Measurements from ENCODE around the gene ITSN1.

Gene ITSN1

DNA sequence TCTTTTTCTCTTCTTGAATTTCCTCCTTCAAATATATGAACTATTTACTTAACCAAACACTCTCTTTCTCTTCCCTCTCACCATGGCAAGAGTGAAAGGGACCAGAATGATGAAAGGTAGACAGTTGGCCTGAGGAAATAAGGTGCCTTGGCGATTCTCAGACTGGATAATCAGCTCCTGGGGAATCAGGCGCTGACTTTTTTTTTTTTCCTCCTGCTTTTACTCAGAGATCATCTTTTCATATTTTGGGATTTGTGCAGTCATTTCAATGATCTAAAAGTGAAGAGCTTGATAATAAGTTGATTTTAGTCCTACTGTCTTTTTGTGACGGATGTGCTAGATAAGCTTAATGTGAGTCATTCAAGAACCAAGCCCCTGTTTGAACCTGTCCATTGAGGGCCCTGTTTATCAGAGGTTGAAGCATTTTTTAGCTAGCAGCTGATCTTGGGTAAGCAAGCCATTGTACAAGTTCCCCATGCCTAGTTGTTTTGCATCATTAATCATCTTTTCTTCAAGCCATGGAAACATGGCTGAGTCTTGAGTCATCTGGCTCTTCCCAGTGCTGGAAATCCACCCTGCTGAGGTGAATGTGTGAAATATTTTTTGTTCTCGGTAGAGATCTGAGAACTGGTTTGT, 40.8 kb downstream of the ITSN1 start:
- Mint-ChIP-seq H3K4me3 (no peak overlapping the region), H3K9me3 (no peaks in the 10 kb centered on the region), H3K4me1 (peaks cover 0 to 2% of the 10 kb centered on the region in 2 donors), H3K27me3 (peaks cover 0 to 10% of the 10 kb centered on the region in 2 donors), H3K27ac (no peak overlapping the region), H3K36me3 (no peaks in the 10 kb centered on the region)
- DNase-seq (no peak), ATAC-seq (replicated peaks) (no peak)

DNA sequence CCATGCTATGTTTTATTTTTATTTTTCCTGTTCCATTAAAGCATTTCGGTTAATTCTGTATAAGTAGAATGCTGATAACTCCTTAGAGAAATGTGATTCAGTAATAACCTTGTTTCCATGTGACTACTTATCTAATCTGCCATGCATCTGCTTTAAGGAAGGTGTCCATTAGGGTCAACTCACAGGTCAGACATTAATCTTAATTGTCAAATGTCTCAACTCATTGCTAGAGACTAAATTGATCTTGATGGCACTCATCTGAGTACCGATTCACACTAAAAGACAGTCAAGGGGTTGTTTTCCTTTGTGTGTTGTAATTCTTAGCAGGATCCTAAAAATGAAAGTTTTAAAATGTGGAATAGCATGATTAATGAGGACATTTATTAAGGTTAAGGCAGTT, 41.8 kb downstream of the ITSN1 start:
- Mint-ChIP-seq H3K27me3 (peaks cover 0 to 10% of the 10 kb centered on the region in 2 donors), H3K4me1 (peaks cover 0 to 2% of the 10 kb centered on the region in 2 donors), H3K9me3 (no peaks in the 10 kb centered on the region), H3K4me3 (no peak overlapping the region), H3K36me3 (no peaks in the 10 kb centered on the region), H3K27ac (no peak overlapping the region)
- ATAC-seq (replicated peaks) (no peak), DNase-seq (no peak)

DNA sequence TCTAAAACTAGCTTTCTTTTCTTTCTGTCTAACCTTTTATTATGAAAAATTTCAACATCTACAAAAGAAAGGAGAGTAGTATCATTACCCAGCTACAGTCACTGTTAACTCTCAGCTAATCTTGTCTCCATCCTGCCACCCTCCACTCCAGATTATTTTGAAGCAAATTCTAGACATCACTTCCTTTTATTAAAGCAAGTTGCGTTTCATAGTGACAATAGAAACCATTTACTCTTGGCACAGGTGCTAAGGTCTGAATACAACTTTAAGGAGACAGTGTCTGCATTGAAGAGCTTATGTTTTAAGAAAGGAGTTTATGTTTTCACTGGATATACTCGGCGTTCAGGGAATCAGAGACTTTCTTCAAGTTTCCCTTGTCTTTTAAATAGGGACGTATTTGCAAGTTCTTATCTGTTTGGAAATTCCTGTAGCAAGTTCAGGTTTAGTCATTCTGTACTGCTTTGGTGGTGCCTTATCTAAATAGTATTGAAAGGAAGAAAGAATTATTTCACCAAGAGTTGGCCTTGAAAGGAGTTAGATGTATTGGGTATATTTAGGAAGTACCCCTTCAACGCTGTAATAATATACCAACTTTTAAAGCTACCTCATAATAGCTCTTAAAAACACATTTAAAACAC, 42.7 kb downstream of the ITSN1 start:
- H3K4me3 Mint-ChIP-seq: no peak overlapping the region
- peaks cover 0 to 2% of the 10 kb centered on the region in 2 donors for H3K4me1 Mint-ChIP-seq
- DNase-seq (no peak), ATAC-seq (replicated peaks) (no peak)
- no peaks in the 10 kb centered on the region for H3K9me3 Mint-ChIP-seq
- H3K27ac Mint-ChIP-seq: no peak overlapping the region
- peaks cover 0 to 10% of the 10 kb centered on the region in 2 donors for H3K27me3 Mint-ChIP-seq
- no peaks in the 10 kb centered on the region for H3K36me3 Mint-ChIP-seq

DNA sequence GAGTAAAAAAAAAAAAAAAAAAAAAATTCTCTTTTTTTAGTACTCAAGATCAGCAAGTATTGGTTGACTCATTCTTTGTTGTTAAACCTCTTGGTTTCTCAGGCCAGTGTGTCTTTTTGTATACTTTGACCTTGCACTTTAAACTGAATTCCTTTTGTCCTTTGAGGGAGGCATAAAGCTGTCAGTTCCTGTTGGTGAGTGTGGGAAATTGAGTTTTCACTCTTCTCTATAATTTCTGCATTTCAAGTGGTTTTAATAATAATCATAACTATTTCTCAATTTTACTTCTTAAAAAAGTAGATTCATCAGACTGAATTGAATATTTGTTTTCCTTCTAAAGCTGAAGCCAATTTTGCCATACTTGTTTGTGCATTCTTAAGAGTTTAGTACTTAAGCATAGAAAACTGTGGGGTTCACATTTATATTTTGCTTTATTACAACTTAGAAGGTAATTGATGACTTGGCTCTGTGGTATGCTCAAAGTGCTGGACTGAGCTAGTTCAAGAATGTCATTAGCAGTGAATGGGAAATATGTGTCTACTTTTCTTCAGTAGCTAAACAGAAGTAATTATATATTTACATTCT, 43.4 kb downstream of the ITSN1 start:
- Mint-ChIP-seq H3K4me3 (no peak overlapping the region), H3K27ac (no peak overlapping the region), H3K9me3 (no peaks in the 10 kb centered on the region), H3K27me3 (peaks cover 0 to 10% of the 10 kb centered on the region in 2 donors), H3K4me1 (peaks cover 0 to 2% of the 10 kb centered on the region in 2 donors), H3K36me3 (no peaks in the 10 kb centered on the region)
- no peak for ATAC-seq (replicated peaks)
- no peak for DNase-seq

DNA sequence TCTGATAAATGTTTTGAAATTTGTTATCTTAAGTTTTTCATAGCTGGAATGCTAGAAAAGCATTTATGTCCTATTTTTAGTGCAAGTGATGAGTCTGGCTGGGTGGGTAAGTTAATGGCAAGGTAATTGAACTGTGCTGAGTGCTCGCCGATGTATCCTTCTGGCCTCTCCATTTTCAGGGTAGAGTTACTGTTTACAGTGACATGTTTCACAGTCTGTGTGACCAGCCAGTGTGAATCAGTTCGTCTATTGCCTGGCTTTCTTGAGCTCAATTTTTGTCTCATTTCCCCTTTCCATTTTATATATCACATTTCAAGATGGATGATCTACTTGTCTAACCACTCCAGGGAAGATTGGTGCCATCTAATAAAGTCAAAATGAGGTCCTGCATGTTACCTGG, 44.1 kb downstream of the ITSN1 start:
- ATAC-seq (replicated peaks) (no peak), DNase-seq (no peak)
- H3K27ac Mint-ChIP-seq: no peak overlapping the region
- no peak overlapping the region for H3K4me3 Mint-ChIP-seq
- H3K36me3 Mint-ChIP-seq: no peaks in the 10 kb centered on the region
- H3K27me3 Mint-ChIP-seq: peaks cover 0 to 6% of the 10 kb centered on the region in 2 donors
- H3K9me3 Mint-ChIP-seq: no peaks in the 10 kb centered on the region
- H3K4me1 Mint-ChIP-seq: peaks cover 0 to 3% of the 10 kb centered on the region in 2 donors

DNA sequence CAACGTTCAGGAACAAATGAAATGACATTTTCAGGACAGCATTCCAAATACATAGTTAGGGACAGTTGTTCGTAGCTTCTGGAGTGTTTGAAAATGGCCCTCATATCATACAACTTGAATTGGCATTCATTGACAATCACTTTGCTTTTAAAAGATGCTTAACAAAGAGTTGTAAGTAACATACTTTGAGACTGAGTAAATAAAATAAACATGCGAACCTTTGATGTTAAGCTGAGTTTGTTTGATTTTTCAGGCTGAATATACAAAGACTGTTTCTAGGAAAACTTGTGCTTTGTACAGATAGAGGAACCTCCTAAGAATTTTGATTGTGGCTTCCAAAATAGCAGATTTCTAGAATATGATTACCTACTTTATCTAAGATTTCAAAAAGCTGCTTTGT, 45.3 kb downstream of the ITSN1 start:
- Mint-ChIP-seq H3K27ac (no peak overlapping the region), H3K27me3 (peaks cover 0 to 6% of the 10 kb centered on the region in 2 donors), H3K9me3 (no peaks in the 10 kb centered on the region), H3K36me3 (no peaks in the 10 kb centered on the region), H3K4me3 (no peak overlapping the region), H3K4me1 (peaks cover 0 to 3% of the 10 kb centered on the region in 2 donors)
- no peak for ATAC-seq (replicated peaks)
- DNase-seq: no peak

DNA sequence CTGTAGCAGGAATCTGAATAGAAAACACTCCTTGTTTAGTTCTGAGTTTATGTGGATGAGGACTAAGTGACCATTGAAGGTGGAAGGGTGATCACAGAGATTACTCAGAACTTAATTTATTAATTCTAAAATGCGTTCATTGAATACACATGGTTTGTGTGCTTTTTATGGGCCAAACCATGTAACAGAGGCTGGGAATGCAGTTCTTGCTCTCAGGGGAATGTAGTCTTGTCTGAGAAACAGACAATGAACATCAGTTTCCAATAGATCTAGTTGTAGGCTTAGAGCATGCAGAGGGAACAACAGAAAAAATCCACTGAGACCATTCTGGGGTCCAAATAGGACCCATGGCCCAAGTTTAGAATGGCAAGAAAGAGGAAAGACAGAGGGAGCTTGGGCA, 46.1 kb downstream of the ITSN1 start:
- ATAC-seq (replicated peaks) (no peak), DNase-seq (no peak)
- H3K9me3 Mint-ChIP-seq: no peaks in the 10 kb centered on the region
- peaks cover 0 to 3% of the 10 kb centered on the region in 2 donors for H3K4me1 Mint-ChIP-seq
- H3K4me3 Mint-ChIP-seq: no peak overlapping the region
- no peak overlapping the region for H3K27ac Mint-ChIP-seq
- peaks cover 0 to 6% of the 10 kb centered on the region in 2 donors for H3K27me3 Mint-ChIP-seq
- H3K36me3 Mint-ChIP-seq: no peaks in the 10 kb centered on the region

DNA sequence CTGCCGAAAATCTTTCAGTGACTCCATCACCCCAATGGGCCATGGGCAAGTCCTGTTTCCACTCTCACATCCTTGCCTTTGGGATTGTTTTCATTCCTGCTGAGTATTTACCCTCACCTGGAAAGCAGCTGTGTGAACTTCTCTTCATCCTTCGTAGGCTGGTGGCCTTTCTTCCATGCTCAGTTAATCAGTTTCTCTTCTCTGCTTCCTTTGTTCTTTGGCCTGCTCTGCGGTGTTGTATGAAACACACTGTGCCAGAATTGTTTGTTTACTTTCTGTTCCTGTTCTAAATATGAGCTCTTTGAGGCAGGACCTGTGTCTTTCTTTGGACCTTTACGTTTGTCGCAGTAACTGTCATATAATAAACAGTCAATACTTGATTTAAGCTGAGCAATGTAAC, 48.6 kb downstream of the ITSN1 start:
- no peak overlapping the region for H3K27ac Mint-ChIP-seq
- H3K4me1 Mint-ChIP-seq: peaks cover 0 to 3% of the 10 kb centered on the region in 2 donors
- no peak overlapping the region for H3K4me3 Mint-ChIP-seq
- H3K36me3 Mint-ChIP-seq: no peaks in the 10 kb centered on the region
- H3K27me3 Mint-ChIP-seq: peaks cover 0 to 6% of the 10 kb centered on the region in 2 donors
- DNase-seq (no peak), ATAC-seq (replicated peaks) (no peak)
- no peaks in the 10 kb centered on the region for H3K9me3 Mint-ChIP-seq

DNA sequence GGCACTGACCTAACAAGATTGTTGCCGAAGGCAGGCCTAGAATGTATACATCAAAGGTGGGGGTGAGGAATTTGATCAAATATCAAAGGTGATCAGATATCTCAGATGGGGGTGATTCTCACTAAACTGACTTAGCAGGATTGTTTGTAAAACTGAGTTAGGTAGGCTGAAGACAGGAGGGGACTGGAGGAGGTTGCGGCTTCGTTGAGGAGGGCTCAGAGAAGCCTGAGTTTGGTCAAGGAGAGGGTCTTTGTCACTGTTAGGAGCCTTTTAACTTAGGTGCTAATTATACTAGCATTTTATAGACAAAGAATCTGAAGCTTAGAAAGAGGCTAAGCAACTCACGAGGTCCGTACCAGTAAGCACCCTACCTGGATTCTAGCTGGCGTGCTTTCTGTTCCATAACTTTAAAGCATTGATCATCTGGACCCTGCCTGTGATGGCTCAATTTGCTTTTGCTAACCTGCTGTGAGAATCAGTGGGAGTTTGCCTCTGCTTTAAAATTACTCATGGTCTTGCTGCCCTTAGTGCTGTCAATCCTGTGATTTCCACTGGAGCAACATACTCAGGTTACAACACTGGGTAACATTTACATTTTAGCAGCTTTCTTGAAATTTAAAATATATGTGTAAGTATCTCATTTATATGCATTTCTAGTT, 49.8 kb downstream of the ITSN1 start:
- DNase-seq (no peak), ATAC-seq (replicated peaks) (no peak)
- Mint-ChIP-seq H3K27me3 (no peaks in the 10 kb centered on the region), H3K4me3 (no peak overlapping the region), H3K27ac (no peak overlapping the region), H3K36me3 (no peaks in the 10 kb centered on the region), H3K4me1 (peaks cover 0 to 2% of the 10 kb centered on the region in 2 donors), H3K9me3 (no peaks in the 10 kb centered on the region)

DNA sequence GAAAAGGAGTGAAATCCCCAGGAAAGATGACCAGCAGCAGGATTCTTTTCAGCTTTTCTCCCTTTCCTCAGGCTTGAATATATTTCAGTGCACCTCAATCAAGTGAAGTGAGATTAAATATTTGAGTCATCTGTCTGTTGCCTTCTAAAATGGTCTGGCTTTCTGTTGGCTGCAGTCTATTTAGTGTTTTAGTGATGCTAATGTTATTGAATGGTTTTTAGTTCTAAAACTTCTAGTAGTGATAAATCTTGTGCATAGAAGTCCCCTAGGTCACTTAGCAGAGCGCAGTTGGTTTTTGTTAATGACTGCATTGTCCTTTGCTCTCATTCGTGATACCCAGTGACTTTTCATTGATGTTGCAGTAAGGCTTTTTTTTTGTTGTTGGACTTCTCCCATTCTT, 53.5 kb downstream of the ITSN1 start:
- no peak overlapping the region for H3K4me3 Mint-ChIP-seq
- H3K9me3 Mint-ChIP-seq: no peaks in the 10 kb centered on the region
- no peaks in the 10 kb centered on the region for H3K36me3 Mint-ChIP-seq
- H3K27ac Mint-ChIP-seq: no peak overlapping the region
- DNase-seq (no peak), ATAC-seq (replicated peaks) (no peak)
- peaks cover 0 to 4% of the 10 kb centered on the region in 2 donors for H3K27me3 Mint-ChIP-seq
- peaks cover 0 to 2% of the 10 kb centered on the region in 2 donors for H3K4me1 Mint-ChIP-seq

DNA sequence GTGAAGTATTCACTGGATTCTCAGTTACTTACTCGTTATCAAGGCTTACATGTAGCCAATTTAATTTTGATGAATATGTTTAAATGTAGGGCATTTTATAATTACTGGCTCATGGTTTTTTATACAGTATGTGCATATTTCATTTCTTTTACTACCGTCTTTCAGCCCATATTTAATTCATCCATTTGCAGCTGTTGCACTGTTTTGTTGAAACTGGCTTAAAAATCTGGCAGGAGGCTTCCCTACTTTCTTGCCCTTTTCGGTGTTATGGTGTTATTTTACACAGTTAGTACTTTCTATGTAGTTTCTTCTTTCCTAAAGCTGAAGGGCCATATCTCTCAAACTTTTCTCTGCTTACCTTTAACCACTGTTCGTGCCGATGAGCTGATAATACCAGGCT, 54.2 kb downstream of the ITSN1 start:
- H3K27ac Mint-ChIP-seq: no peak overlapping the region
- H3K4me3 Mint-ChIP-seq: no peak overlapping the region
- no peaks in the 10 kb centered on the region for H3K9me3 Mint-ChIP-seq
- DNase-seq (no peak), ATAC-seq (replicated peaks) (no peak)
- H3K27me3 Mint-ChIP-seq: peaks cover 0 to 4% of the 10 kb centered on the region in 2 donors
- no peaks in the 10 kb centered on the region for H3K36me3 Mint-ChIP-seq
- no peaks in the 10 kb centered on the region for H3K4me1 Mint-ChIP-seq

DNA sequence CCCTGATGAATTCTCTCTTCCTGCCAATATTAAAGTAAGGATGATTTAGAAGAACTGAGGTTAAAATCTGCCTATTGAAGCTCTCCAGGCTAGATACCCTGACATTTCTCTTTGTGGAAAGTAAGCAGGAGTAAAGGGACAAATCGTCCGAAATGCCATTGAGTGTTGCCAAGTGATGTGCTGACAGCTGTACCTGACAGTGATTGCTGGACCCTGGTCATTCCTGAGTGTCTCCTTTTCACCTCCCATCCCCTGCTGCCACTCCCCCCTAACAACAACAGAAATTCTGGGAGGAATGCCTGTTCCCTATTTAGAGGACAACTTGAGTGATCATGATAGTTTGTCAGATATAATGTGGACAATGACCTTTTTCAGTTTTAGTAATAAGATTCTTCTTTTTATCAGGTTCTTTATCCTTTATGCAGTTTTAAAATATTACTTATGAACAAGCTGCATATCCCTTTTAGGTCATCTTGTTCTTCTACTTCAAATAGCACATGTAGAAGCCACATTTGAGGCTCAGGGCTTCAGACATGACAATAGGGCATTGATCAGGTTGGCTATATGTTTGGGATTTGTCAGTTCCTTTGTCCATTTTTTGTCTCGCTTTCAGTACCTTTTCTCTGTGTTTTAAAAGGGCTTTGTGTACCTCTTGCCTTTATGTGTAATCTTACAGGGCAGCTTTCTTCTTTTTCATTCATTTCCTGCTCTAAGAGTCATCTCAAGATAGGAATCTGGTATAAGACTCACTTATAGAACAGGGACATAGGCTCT, 56.0 kb downstream of the ITSN1 start:
- no peaks in the 10 kb centered on the region for H3K9me3 Mint-ChIP-seq
- no peaks in the 10 kb centered on the region for H3K4me1 Mint-ChIP-seq
- no peaks in the 10 kb centered on the region for H3K36me3 Mint-ChIP-seq
- ATAC-seq (replicated peaks) (no peak), DNase-seq (no peak)
- no peak overlapping the region for H3K27ac Mint-ChIP-seq
- no peak overlapping the region for H3K4me3 Mint-ChIP-seq
- peaks cover 0 to 4% of the 10 kb centered on the region in 2 donors for H3K27me3 Mint-ChIP-seq

DNA sequence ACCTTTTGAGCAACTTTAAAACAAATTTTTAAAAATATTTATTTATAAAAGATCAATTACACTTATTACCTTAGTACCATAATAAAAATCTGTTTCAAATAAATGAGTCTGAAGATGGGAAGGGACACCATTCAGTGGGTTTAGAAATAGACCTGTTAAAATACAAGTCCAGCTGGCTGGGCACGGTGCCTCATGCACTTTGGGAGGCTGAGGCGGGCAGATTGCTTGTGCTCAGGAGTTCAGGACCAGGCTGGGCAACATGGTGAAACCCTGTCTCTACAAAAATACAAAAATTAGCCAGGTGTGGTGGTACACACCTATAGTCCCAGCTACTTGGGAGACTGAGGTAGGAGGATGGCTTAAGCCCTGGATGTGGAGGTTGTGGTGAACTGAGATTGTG, 57.0 kb downstream of the ITSN1 start:
- ATAC-seq (replicated peaks) (no peak), DNase-seq (no peak)
- Mint-ChIP-seq H3K4me3 (no peak overlapping the region), H3K4me1 (no peaks in the 10 kb centered on the region), H3K36me3 (no peaks in the 10 kb centered on the region), H3K27me3 (peaks cover 0 to 4% of the 10 kb centered on the region in 2 donors), H3K9me3 (no peaks in the 10 kb centered on the region), H3K27ac (no peak overlapping the region)

DNA sequence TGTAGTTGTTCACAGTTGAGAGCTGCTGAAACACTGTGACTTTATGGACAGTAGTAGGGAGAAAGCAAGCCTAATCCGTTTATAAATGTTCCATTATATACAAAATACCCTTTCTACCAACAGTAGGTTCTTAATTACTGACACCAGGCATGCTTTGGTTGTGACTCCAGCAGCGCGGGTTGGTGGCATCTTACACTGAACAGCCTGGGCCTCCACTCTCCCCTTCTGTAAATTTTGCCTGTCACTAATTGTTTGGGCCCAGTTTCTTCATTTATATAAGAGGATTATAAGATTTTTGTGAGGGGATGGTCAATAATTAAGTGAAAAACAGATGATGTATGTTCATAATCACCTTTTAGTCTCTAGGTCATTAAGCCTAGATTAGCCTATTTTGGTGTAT, 58.2 kb downstream of the ITSN1 start:
- Mint-ChIP-seq H3K27ac (no peak overlapping the region), H3K9me3 (no peaks in the 10 kb centered on the region), H3K4me1 (no peaks in the 10 kb centered on the region), H3K27me3 (peaks cover 0 to 4% of the 10 kb centered on the region in 2 donors), H3K4me3 (no peak overlapping the region), H3K36me3 (no peaks in the 10 kb centered on the region)
- DNase-seq (no peak), ATAC-seq (replicated peaks) (no peak)

Measured in stimulated activated naive B cell treated with anti-CD40 and anti-IgM and Interleukin-4, amounts not matched to agents 10 μg/mL and 1 μg/mL and 100 μg/mL, for 72 hours (primary cell).